Activated CD8-positive, alpha-beta T cell treated with anti-CD3 and anti-CD28 coated beads for 36 hours (primary cell): ENCODE results near the gene KRT10. TPM values are rescaled to one million over a fixed set of nuclear protein-coding genes. Genes with fewer than 3 reads are reported as not detected.

ENCODE experiments used
- ATAC-seq: fragments of 200-7000 bp; cut with Tn5 transposase; one replicate; pipeline ENCODE4 v1.10.0; 2021; ENCODE audit warnings: mild to moderate bottlenecking, moderate library complexity
- CTCF ChIA-PET: fragments of 350-600 bp; sonication (Branson Sonifier 250); formaldehyde crosslinking; loops from one replicate; lab custom pipeline; 2021; ENCODE audit warnings: antibody characterized with exemption; lab: Charles Lee
- POLR2A ChIA-PET: fragments of 350-600 bp; sonication (Branson Sonifier 250); formaldehyde crosslinking; loops from one replicate; lab custom pipeline; 2021; ENCODE audit warnings: antibody characterized with exemption; lab: Charles Lee
- DNase-seq: peaks from one replicate; pipeline ENCODE4 v3.0.0-alpha.2; 2020
- H3K27ac Mint-ChIP-seq: one replicate; pipeline ENCODE4 v1.8.0; 2021; ENCODE audit warnings: mild to moderate bottlenecking, mixed read lengths
- H3K27me3 Mint-ChIP-seq: one replicate; pipeline ENCODE4 v1.8.0; 2021; ENCODE audit warnings: mixed read lengths
- H3K36me3 Mint-ChIP-seq: one replicate; pipeline ENCODE4 v1.8.0; 2021; ENCODE audit warnings: low read depth, mixed read lengths
- H3K4me1 Mint-ChIP-seq: one replicate; pipeline ENCODE4 v1.8.0; 2021; ENCODE audit warnings: low read depth, mixed read lengths
- H3K4me3 Mint-ChIP-seq: one replicate; pipeline ENCODE4 v1.8.0; 2021; ENCODE audit warnings: mild to moderate bottlenecking, moderate library complexity, mixed read lengths
- H3K9me3 Mint-ChIP-seq: one replicate; pipeline ENCODE4 v1.8.0; 2021; ENCODE audit warnings: mixed read lengths
- CTCF ChIP-seq: fragments of 200-600 bp; IDR thresholded peaks from one replicate; pipeline ENCODE4 v1.8.0; 2022; ENCODE audit warnings: antibody characterized with exemption, mild to moderate bottlenecking
- intact Hi-C: fragments of 100-400 bp; cut with micrococcal nuclease; formaldehyde crosslinking; loops from one replicate; pipeline ENCODE4 v1.10.0; 2022
- total RNA-seq, 2 experiments: library from RNA; stranded (reverse); gene quantifications; one replicate each; pipeline ENCODE4 v1.2.3, GENCODE V29; 2021

Gene KRT10
- total RNA-seq, 2 experiments from 2014 or later, result 26.9 to 31.3 TPM

DNA sequence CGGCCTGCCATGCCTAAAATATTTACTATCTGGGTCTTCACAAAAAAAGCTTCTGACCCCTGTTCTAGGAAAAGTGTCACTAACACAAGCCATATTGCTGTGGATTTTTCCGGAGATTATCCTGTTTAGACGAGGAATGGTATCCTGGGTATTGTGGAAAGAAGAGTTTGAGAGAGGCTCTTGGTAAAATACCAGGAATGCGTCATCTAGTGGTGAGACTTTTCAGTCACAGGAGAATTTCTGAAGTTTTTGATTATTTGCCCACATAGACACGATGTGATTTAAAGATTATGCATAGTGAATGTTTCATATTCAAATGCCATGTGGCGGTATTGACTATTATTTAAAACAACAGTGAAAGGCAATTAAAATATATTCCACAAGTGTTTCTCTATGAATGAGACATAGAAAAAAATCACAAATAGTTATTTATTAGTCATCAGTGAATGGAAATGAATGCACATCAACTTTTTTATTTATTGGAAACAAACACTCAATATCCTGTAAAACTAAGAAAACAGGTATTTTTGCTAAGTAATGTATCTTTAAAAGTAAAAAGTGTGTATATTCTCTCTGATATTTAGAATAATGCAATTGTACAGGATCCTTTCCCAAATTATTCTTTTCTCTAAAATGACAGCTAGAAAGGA lies 30.5 kb downstream of the KRT10 start:
- DNase-seq (no peak), ATAC-seq (no peak)
- POLR2A ChIA-PET, result interaction anchor here (0.9 to 1.3 kb wide), 2 partner anchors 176 to 237 kb away, joined by 3 to 4 read pairs; no protein-coding TSS in a partner anchor
- Mint-ChIP-seq H3K9me3 (no peaks in the 10 kb centered on the region), H3K4me3 (no peak overlapping the region), H3K4me1 (no peaks in the 10 kb centered on the region), H3K27me3 (peaks cover 14% of the 10 kb centered on the region), H3K36me3 (no peaks in the 10 kb centered on the region), H3K27ac (no peak overlapping the region)
- TF ChIP-seq CTCF, result peak; percentile 34
- CTCF ChIA-PET, result interaction anchor here (0.7 to 2.4 kb wide), 6 partner anchors 11 to 168 kb away, joined by 3 to 7 read pairs (median 3); no protein-coding TSS in a partner anchor
- intact Hi-C loops, result no loop called here

- no peak for DNase-seq
- intact Hi-C loops, result no loop called here
- H3K27me3 Mint-ChIP-seq, result peaks cover 8% of the 10 kb centered on the region
- H3K4me3 Mint-ChIP-seq, result no peak overlapping the region
- no peaks in the 10 kb centered on the region for H3K36me3 Mint-ChIP-seq
- H3K4me1 Mint-ChIP-seq, result no peaks in the 10 kb centered on the region
- H3K27ac Mint-ChIP-seq, result no peak overlapping the region
- ChIA-PET POLR2A (interaction anchor here (0.9 to 1.3 kb wide), 2 partner anchors 175 to 237 kb away, joined by 3 to 4 read pairs; no protein-coding TSS in a partner anchor), CTCF (interaction anchor here (0.7 to 2.4 kb wide), 6 partner anchors 10 to 167 kb away, joined by 3 to 7 read pairs (median 3); no protein-coding TSS in a partner anchor)
- TF ChIP-seq CTCF, result no peak
- ATAC-seq, result no peak
- H3K9me3 Mint-ChIP-seq, result no peaks in the 10 kb centered on the region
Measured at GRCh38 chr17:40791111-40791510, 31.3 kb downstream of the KRT10 start.

DNA sequence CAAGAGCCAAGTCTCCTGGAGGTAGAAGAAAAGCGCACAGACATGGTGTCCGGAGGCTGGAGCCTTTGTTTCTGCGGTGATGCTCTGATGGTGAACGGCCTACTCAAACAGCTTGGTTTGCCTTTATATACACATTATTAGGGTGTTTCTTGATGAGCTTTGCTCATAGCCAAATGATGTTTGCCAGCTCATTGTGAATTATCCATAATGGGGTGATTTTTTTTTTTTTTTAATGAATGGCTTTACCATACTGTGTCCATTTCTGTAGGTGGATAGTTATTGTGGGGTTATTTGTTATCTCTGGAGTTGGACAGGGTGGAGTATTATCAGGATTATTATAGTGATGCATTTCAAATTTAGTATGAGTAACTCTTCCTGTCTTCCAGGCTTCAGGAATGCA lies 40.0 kb downstream of the KRT10 start, which contains the start of gene KRT27:
TSS of gene KRT27 (minus strand) at position 101 of the 400 bp plus-strand sequence. CDS start at position 44, 57 bp downstream.
- H3K27me3 Mint-ChIP-seq, result peaks cover 29% of the 10 kb centered on the region
- ChIA-PET CTCF (no interaction called here), POLR2A (no interaction called here)
- no peak within 1 kb of the TSS for H3K27ac Mint-ChIP-seq
- no peak within 1 kb of the TSS for H3K4me3 Mint-ChIP-seq
- ATAC-seq, result no peak
- no peak for DNase-seq
- H3K4me1 Mint-ChIP-seq, result no peaks in the 10 kb centered on the region
- no peaks in the 10 kb centered on the region for H3K9me3 Mint-ChIP-seq
- no peak for TF ChIP-seq CTCF
- intact Hi-C loops, result loop anchor here (10.0 kb wide), 1 partner anchor 158 kb away; no protein-coding TSS in a partner anchor
- no peaks in the 10 kb centered on the region for H3K36me3 Mint-ChIP-seq

GRCh38 chr17:40779181-40779909 lies 43.1 kb downstream of the KRT10 start:
- Mint-ChIP-seq H3K27ac (no peak overlapping the region), H3K9me3 (no peaks in the 10 kb centered on the region), H3K27me3 (peaks cover 41% of the 10 kb centered on the region), H3K36me3 (no peaks in the 10 kb centered on the region), H3K4me3 (peak overlapping the region; percentile 16), H3K4me1 (no peaks in the 10 kb centered on the region)
- DNase-seq (peak; percentile 23), ATAC-seq (no peak)
- ChIA-PET POLR2A (no interaction called here), CTCF (interaction anchor here (1.2 kb wide), 1 partner anchor 12 kb away, joined by 3 read pairs; no protein-coding TSS in a partner anchor)
- TF ChIP-seq CTCF, result no peak
- intact Hi-C loops, result no loop called here
